ENCODE data around the gene NXPE3.
"Not testable (repeated sequence)": the region's sequence is repeated elsewhere in the genome, so short reads cannot be mapped to it uniquely, and the experiment has no call there.

NXPE3 gene

GRCh38 chr3:101862416-101863165, 83.6 kb downstream of the NXPE3 start:
- DNase-seq (ENCODE audit: low spot score): no peak
- TF ChIP-seq, protein P1, sequence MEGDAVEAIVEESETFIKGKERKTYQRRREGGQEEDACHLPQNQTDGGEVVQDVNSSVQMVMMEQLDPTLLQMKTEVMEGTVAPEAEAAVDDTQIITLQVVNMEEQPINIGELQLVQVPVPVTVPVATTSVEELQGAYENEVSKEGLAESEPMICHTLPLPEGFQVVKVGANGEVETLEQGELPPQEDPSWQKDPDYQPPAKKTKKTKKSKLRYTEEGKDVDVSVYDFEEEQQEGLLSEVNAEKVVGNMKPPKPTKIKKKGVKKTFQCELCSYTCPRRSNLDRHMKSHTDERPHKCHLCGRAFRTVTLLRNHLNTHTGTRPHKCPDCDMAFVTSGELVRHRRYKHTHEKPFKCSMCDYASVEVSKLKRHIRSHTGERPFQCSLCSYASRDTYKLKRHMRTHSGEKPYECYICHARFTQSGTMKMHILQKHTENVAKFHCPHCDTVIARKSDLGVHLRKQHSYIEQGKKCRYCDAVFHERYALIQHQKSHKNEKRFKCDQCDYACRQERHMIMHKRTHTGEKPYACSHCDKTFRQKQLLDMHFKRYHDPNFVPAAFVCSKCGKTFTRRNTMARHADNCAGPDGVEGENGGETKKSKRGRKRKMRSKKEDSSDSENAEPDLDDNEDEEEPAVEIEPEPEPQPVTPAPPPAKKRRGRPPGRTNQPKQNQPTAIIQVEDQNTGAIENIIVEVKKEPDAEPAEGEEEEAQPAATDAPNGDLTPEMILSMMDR (IDR thresholded peaks at IDR 0.05; ENCODE audit: extremely low read depth, insufficient read depth, missing control alignments): no peak
- in situ Hi-C loops (cut with MboI; ENCODE audit: low pct_unique_long_range_greater_than_20kb, low sequenced_read_pairs, unreplicated experiment): no loop called here

- DNase-seq (ENCODE audit: low spot score); in situ Hi-C loops (cut with MboI; ENCODE audit: low pct_unique_long_range_greater_than_20kb, low sequenced_read_pairs, unreplicated experiment): not testable (repeated sequence)
Measured at GRCh38 chr3:101864926-101865325, 85.9 kb downstream of the NXPE3 start.

DNA sequence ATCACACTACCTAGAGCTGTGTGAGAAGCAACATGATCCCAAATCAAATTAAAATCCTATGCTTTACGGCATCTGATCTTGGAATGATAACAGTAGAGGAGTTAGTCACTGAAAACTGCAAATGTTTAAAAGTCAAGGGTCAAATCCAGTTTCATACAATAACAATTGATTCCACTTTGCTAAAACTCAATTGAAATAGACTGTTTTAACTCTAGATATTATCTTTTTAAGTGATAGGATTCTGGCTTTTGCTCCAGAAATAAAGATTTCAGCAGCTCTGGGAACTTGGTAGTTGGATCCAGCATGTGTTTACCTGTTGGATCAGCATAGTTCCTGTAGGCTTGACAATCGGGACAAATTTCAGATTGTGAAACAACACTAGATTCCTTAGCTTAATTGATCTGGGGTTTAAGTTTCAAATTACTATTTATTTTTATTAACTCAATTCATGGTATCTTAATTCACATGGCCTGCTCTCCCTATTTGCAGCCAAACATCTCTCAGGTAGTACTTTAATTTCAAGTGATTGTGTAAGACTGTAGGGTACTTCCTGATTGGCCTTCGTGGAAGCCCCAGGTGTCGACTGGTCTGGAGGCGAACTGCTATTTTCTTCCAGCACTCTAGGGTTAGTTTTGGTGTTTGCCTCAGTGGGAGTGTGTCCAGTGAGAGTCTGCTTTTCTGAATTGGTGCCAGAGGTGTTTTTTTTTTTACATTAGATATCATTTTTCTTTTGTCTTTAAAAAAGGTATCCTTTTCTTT, 86.9 kb downstream of the NXPE3 start:
- TF ChIP-seq, protein P1 (IDR thresholded peaks at IDR 0.05; ENCODE audit: extremely low read depth, insufficient read depth, missing control alignments): no peak
- in situ Hi-C loops (cut with MboI; ENCODE audit: low pct_unique_long_range_greater_than_20kb, low sequenced_read_pairs, unreplicated experiment): no loop called here
- DNase-seq (ENCODE audit: low spot score): no peak

- DNase-seq (ENCODE audit: low spot score): no peak
- TF ChIP-seq, protein P1 (IDR thresholded peaks at IDR 0.05; ENCODE audit: extremely low read depth, insufficient read depth, missing control alignments): no peak
- in situ Hi-C loops (cut with MboI; ENCODE audit: low pct_unique_long_range_greater_than_20kb, low sequenced_read_pairs, unreplicated experiment): no loop called here
Measured at GRCh38 chr3:101867511-101867910, 88.5 kb downstream of the NXPE3 start.

GRCh38 chr3:101867996-101868395, 89.0 kb downstream of the NXPE3 start:
- in situ Hi-C loops (cut with MboI; ENCODE audit: low pct_unique_long_range_greater_than_20kb, low sequenced_read_pairs, unreplicated experiment): no loop called here
- DNase-seq (ENCODE audit: low spot score): no peak
- TF ChIP-seq, protein P1 (IDR thresholded peaks at IDR 0.05; ENCODE audit: extremely low read depth, insufficient read depth, missing control alignments): no peak

- in situ Hi-C loops (cut with MboI; ENCODE audit: low pct_unique_long_range_greater_than_20kb, low sequenced_read_pairs, unreplicated experiment): no loop called here
- no peak for DNase-seq (ENCODE audit: low spot score)
- TF ChIP-seq, protein P1 (IDR thresholded peaks at IDR 0.05; ENCODE audit: extremely low read depth, insufficient read depth, missing control alignments): no peak
Measured at GRCh38 chr3:101868534-101869464, 89.8 kb downstream of the NXPE3 start.

All from GM13977 (cell line).